HCT116 (cell line): ENCODE results near the gene SEC31A. TPM values are rescaled to one million over a fixed set of nuclear protein-coding genes. Genes with fewer than 3 reads are reported as not detected.

Experiments used
- ATAC-seq: fragments of 200-7000 bp; cut with Tn5 transposase; 2 replicates; pipeline ENCODE4 v1.9.1; 2020; ENCODE audit warnings: mild to moderate bottlenecking, moderate library complexity
- BruUV-seq: library from RNA; stranded (reverse); fragments of 400-500 nt; replicated peaks from 2 replicates; lab custom pipeline; 2021; lab: Mats Ljungman, UMichigan
- CTCF ChIA-PET: fragments of 300-600 bp; sonication (Branson Sonifier 250); formaldehyde crosslinking; loops from one replicate; lab custom pipeline; 2021; ENCODE audit warnings: antibody characterized with exemption; lab: Charles Lee
- POLR2A ChIA-PET: fragments of 300-600, 350-600 bp; sonication (Branson Sonifier 250); formaldehyde crosslinking; loops from one replicate; lab custom pipeline; 2021; ENCODE audit warnings: antibody characterized with exemption; lab: Charles Lee
- RAD21 ChIA-PET, 2 experiments: fragments of 300-600 bp; sonication (Branson Sonifier 250); formaldehyde crosslinking; loops; one replicate each; lab custom pipeline; 2023; ENCODE audit warnings: low total read pairs in 2 of 2; ENCODE audit not compliant: uncharacterized antibody in 2 of 2, unreplicated experiment in 2 of 2, low non-redundant PET in 1 of 2; lab: Charles Lee
- DNase-seq: peaks from one replicate; pipeline ENCODE4 v3.0.0-alpha.2; 2010; ENCODE audit warnings: low read depth, low spot score
- H2AFZ ChIP-seq: fragments of 200-600 bp; shearing (Covaris generic), sonication (generic); 2 replicates; pipeline ENCODE4 v1.6.1; 2017; ENCODE audit warnings: low read depth, mixed run types, mixed read lengths, antibody characterized with exemption, low read length; ENCODE audit not compliant: poor library complexity, severe bottlenecking
- H3K27ac ChIP-seq: 2 replicates; pipeline ENCODE4 v1.5.1; 2012; ENCODE audit warnings: low read depth, low read length
- H3K27me3 ChIP-seq: fragments of 200-600 bp; sonication (generic); 2 replicates; pipeline ENCODE4 v1.6.1; 2016; ENCODE audit warnings: mixed run types, low read length, mixed read lengths; ENCODE audit not compliant: insufficient read depth
- H3K36me3 ChIP-seq, 2 experiments: fragments of 200-500 bp in 1 of 2; fragments of 200-600 bp in 1 of 2; sonication (Bioruptor generic) in 1 of 2; sonication (generic) in 1 of 2; 2 replicates each; pipeline versions ENCODE4 v1.5.1 to v1.6.1; 2014 to 2016; ENCODE audit warnings: low read length in 2 of 2, inconsistent platforms in 1 of 2, mixed read lengths in 1 of 2, mixed run types in 1 of 2; ENCODE audit not compliant: insufficient read depth in 2 of 2, control insufficient read depth in 1 of 2
- H3K4me1 ChIP-seq, 2 experiments: fragments of 200-600 bp in 1 of 2; sonication (generic) in 1 of 2; 2 replicates each; pipeline versions ENCODE4 v1.5.1 to v1.6.1; 2012 to 2017; ENCODE audit warnings: low read length in 2 of 2, inconsistent platforms in 1 of 2, mild to moderate bottlenecking in 1 of 2, mixed read lengths in 1 of 2, mixed run types in 1 of 2, moderate library complexity in 1 of 2; ENCODE audit not compliant: insufficient read depth in 2 of 2, control insufficient read depth in 1 of 2
- H3K4me2 ChIP-seq: fragments of 200-600 bp; sonication (generic); 2 replicates; pipeline ENCODE4 v1.6.1; 2017; ENCODE audit warnings: mixed run types, low read length, mixed read lengths
- H3K4me3 ChIP-seq, 2 experiments: fragments of 200-600 bp in 1 of 2; sonication (generic) in 1 of 2; replicated peaks in 1 of 2; 2 replicates each; pipeline ENCODE4 v1.5.1; 2011 to 2016; ENCODE audit warnings: low read length in 2 of 2, control low read depth in 1 of 2, low read depth in 1 of 2, mild to moderate bottlenecking in 1 of 2, mixed read lengths in 1 of 2, mixed run types in 1 of 2
- H3K79me2 ChIP-seq: fragments of 200-600 bp; sonication (generic); 2 replicates; pipeline ENCODE4 v1.6.1; 2017; ENCODE audit warnings: mild to moderate bottlenecking, mixed run types, low read length, moderate library complexity, mixed read lengths; ENCODE audit not compliant: insufficient read depth
- H3K9ac ChIP-seq: fragments of 200-600 bp; sonication (generic); 2 replicates; pipeline ENCODE4 v1.6.1; 2016; ENCODE audit warnings: low read length, mixed read lengths
- H3K9me2 ChIP-seq: fragments of 200-600 bp; sonication (generic), shearing (Covaris generic); 2 replicates; pipeline ENCODE4 v1.6.1; 2017; ENCODE audit warnings: mixed run types, mild to moderate bottlenecking, moderate library complexity; ENCODE audit not compliant: insufficient read depth
- H3K9me3 ChIP-seq, 2 experiments: fragments of 200-500 bp in 1 of 2; fragments of 200-600 bp in 1 of 2; sonication (Bioruptor generic) in 1 of 2; sonication (generic) in 1 of 2; 2 replicates each; pipeline ENCODE4 v1.6.1; 2014 to 2017; ENCODE audit warnings: low read length in 2 of 2, mixed read lengths in 2 of 2, inconsistent platforms in 1 of 2, low read depth in 1 of 2, mild to moderate bottlenecking in 1 of 2, mixed run types in 1 of 2, moderate library complexity in 1 of 2; ENCODE audit not compliant: control insufficient read depth in 1 of 2, insufficient read depth in 1 of 2
- H4K20me1 ChIP-seq: fragments of 200-600 bp; sonication (generic), shearing (Covaris generic); 2 replicates; pipeline ENCODE4 v1.6.1; 2017; ENCODE audit warnings: mixed run types, mild to moderate bottlenecking, moderate library complexity; ENCODE audit not compliant: insufficient read depth
- CTCF ChIP-seq, 3 experiments: fragments of 200-600 bp in 1 of 3; sonication (generic) in 1 of 3; IDR thresholded peaks in 2 of 3; conservative IDR thresholded peaks in 1 of 3; 2 replicates each; pipeline ENCODE4 v1.5.1; 2012 to 2017; ENCODE audit warnings: low read depth in 2 of 3, low read length in 2 of 3, antibody characterized with exemption in 1 of 3, borderline replicate concordance in 1 of 3, control low read depth in 1 of 3, mild to moderate bottlenecking in 1 of 3, mixed read lengths in 1 of 3, mixed run types in 1 of 3, moderate library complexity in 1 of 3; ENCODE audit not compliant: insufficient read depth in 1 of 3
- FOSL1 ChIP-seq: IDR thresholded peaks from 2 replicates; pipeline ENCODE4 v1.6.1; 2012; ENCODE audit warnings: low read depth
- MAX ChIP-seq: IDR thresholded peaks from 2 replicates; pipeline ENCODE4 v1.6.1; 2012
- POLR2A ChIP-seq: IDR thresholded peaks from 2 replicates; pipeline ENCODE4 v1.7.0; 2011; ENCODE audit warnings: borderline replicate concordance; ENCODE audit not compliant: insufficient read depth, insufficient read length; ENCODE audit errors: extremely low read depth
- RAD21 ChIP-seq: IDR thresholded peaks from 2 replicates; pipeline ENCODE4 v1.6.1; 2012; ENCODE audit warnings: low read depth, mild to moderate bottlenecking
- REST ChIP-seq: IDR thresholded peaks from 2 replicates; pipeline ENCODE4 v1.6.1; 2012; ENCODE audit warnings: low read depth
- TCF7L2 ChIP-seq: IDR thresholded peaks from 2 replicates; pipeline ENCODE4 v1.7.0; 2011; ENCODE audit warnings: borderline replicate concordance, inconsistent platforms; ENCODE audit not compliant: insufficient read depth, insufficient read length; ENCODE audit errors: extremely low read depth
- ZBTB33 ChIP-seq: IDR thresholded peaks from 2 replicates; pipeline ENCODE4 v1.6.1; 2011; ENCODE audit warnings: mild to moderate bottlenecking, low read length, moderate library complexity; ENCODE audit not compliant: insufficient replicate concordance; ENCODE audit errors: extremely low read depth
- intact Hi-C: fragments of 100-400 bp; cut with micrococcal nuclease; formaldehyde crosslinking; loops from 2 replicates; pipeline ENCODE4 v1.10.0; 2022
- total RNA-seq: library from RNA; stranded (reverse); gene quantifications from one replicate; pipeline ENCODE4 v1.2.1, GENCODE V29; 2021; ENCODE audit not compliant: unreplicated experiment

SEC31A gene
- total RNA-seq, 1 experiment from 2014 or later, result 78.5 TPM

GRCh38 chr4:82886147-82886942, 4.6 kb downstream of the SEC31A start:
- no peak overlapping the region for H3K27ac ChIP-seq
- TF ChIP-seq REST (no peak), CTCF (IDR thresholded peaks at IDR 0.05 in 2 of 3, conservative IDR thresholded peaks at IDR 0.05 in 1 of 3; ENCODE audit: borderline replicate concordance in 1 of 3, insufficient read depth in 1 of 3, low read depth in 2 of 3, low read length in 2 of 3) (no peak), FOSL1 (no peak), ZBTB33 (no peak), MAX (no peak), TCF7L2 (no peak), POLR2A (no peak), RAD21 (no peak)
- ChIA-PET RAD21 (no interaction called here), CTCF (interaction anchor here (1.5 kb wide), 1 partner anchor 34 kb away, joined by 3 read pairs; no protein-coding TSS in a partner anchor), POLR2A (interaction anchor here (1.2 kb wide), 1 partner anchor 14 kb away, joined by 3 read pairs; the partner anchor contains the start of gene THAP9)
- H3K36me3 ChIP-seq, result no peaks in the 10 kb centered on the region
- ATAC-seq (no peak), DNase-seq (no peak)
- no peaks in the 10 kb centered on the region for H3K9me3 ChIP-seq
- intact Hi-C loops, result no loop called here
- no peak overlapping the region for H3K4me3 ChIP-seq
- H3K27me3 ChIP-seq, result no peaks in the 10 kb centered on the region
- no peak overlapping the region for H3K9ac ChIP-seq
- H4K20me1 ChIP-seq, result 0 out of 2 replicates have a peak, but pooled peaks cover 6% of the 10 kb centered on the region
- peaks cover 94% of the 10 kb centered on the region for H3K79me2 ChIP-seq
- no peak overlapping the region for H2AFZ ChIP-seq
- no peak overlapping the region for H3K4me2 ChIP-seq
- no TSS peak for BruUV-seq
- peaks cover 3 to 12% of the 10 kb centered on the region in 2 experiments; a peak in 3 of 4 replicates for H3K4me1 ChIP-seq
- H3K9me2 ChIP-seq, result no peaks in the 10 kb centered on the region
